SHP77 (cell line): ENCODE results near the gene SLC66A3.
A peak's percentile ranks its signal among the peaks of the same experiment; 100 is the strongest.
"Not testable (repeated sequence)": the region's sequence is repeated elsewhere in the genome, so short reads cannot be mapped to it uniquely, and the experiment has no call there.

Source experiments
- DNase-seq, 2 experiments: peaks; one replicate each; lab custom pipeline; 2025; lab: John Stamatoyannopoulos, UW

The SLC66A3 gene

DNA sequence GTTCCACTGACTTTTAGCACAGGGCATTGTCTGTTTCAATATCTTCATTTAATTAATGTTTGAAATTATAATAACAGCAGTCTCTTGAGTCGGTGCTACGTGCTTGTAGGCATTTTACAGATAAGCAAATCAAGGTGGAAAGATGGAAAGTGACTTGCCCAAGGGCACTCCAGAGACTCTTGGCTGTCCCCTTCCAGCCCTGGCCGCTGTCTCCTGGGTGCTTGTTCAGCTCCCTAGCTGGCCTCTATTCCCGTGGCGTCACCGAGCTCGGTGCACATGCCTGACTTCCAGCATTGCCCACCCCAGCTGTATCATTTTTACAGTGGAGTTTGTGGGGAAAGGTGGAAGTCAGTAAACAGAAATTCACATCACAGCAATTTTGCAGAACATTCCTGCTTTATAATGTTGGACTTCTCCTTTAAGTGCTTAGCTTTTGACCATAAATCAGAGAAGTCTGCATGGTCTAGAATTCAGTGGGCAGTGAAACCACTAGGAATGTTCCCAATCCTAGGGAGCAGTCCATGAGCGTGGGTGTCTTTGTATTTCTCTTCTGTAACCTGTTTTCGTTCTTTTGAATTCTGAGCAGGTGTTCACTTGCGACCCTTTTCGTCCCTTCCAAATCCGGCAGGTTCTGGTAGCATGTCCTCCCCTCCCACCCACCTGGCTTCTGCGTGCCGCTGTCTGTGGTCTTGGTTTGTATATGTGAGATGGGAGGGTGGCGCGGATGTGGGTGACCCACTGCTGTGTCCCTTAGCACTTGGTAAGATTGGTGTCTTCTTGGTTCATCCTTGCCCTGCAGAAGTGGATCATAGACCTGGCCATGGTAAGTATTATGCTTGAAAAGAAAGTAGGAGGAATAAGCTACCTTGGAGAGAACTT lies 8.4 kb downstream of the SLC66A3 start:
- no peak for DNase-seq

GRCh38 chr2:11165046-11165445 lies 9.8 kb downstream of the SLC66A3 start:
- not testable (repeated sequence) for DNase-seq

- no peak for DNase-seq
These were observed 11.2 kb downstream of the SLC66A3 start for GRCh38 chr2:11166476-11166875.

- DNase-seq = no peak
These were observed 13.2 kb downstream of the SLC66A3 start for GRCh38 chr2:11168488-11168887.

DNA sequence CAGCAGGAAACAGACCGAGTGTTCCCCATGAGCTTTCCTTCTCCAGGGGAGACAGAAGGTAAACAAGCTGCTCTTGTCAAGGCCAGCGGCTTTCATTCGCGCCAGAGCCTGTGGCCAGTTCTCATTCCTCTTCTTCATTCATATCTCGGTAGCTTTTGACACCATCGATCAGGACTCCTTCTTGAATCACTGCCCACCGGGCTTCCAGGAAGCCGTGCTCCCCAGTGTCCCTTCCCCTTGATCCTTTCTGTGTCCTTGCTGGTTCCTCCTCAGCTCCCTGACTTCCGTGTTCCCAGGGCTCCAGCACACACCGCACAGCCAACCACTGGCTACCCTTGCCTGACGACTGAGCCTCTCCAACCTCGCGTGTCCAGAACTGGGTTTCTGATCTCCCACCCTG lies 14.1 kb downstream of the SLC66A3 start:
- DNase-seq = no peak

DNA sequence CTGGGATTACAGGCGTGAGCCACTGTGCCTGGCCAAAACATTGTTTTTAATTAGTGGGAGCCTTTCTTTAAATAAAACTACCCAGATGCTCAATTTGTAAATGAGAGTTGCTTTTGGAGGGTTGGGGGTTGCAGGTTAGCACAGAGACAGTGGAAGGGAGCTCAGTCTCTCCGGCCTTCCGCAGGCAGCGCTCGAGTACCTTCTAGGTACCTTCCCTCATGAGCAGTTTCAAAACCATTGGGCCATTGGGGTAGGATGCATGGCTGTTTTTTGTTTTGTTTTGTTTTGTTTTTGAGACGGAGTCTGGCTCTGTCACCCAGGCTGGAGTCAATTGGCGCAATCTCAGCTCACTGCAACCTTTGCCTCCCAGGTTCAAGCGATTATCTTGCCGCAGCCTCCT lies 19.0 kb downstream of the SLC66A3 start:
- no peak for DNase-seq

DNA sequence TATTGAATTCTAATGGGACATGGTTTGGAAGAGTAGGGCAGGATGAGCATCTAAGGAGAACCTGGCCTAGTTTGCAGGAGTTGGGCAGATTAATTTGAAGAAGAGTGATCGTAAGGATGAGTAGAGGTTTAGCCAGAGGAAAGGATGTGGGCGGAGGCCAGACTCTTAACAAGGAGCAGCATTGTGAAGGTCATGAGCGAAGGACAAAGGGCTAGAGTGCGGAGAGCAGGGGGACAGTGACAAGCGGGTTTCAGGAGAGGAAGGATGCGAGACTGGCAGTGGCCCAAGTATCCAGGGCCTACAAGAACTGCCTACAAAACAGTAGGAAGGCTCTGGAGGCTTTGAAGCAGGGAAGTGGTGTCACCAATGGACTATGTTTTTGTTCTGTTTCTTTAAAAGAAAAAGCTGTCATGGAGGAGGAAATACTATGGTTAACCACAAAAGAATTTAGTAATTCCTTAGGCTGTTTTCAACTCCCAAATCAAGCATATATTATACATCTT lies 20.1 kb downstream of the SLC66A3 start:
- no peak for DNase-seq

- peak in 1 of 2 experiments; percentile 2 for DNase-seq
These were observed 22.8 kb downstream of the SLC66A3 start for GRCh38 chr2:11177871-11178690.

DNA sequence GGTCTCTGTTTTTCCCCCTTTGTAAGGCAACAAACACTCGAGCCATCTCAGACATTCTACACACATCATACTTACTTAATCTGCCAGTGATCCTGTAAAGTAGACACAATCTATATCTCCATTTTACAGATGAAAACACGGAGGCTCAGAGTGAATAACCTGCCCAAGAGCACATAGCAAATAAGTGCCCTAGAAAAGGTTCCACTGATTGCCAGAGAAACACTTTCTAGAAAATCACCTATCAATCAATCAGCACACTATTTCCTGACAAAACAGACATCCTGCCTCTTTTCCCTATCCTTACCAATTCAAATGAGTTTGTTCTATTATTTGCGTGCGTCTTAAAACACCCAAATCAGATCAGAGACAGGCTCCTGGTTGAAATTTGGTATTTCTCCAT lies 23.9 kb downstream of the SLC66A3 start:
- no peak for DNase-seq

- no peak for DNase-seq
These were observed 24.6 kb downstream of the SLC66A3 start for GRCh38 chr2:11179899-11180298.

GRCh38 chr2:11180653-11181052 lies 25.4 kb downstream of the SLC66A3 start:
- DNase-seq = no peak

- DNase-seq = no peak
These were observed 27.7 kb downstream of the SLC66A3 start for GRCh38 chr2:11182951-11183350.

GRCh38 chr2:11186145-11186544 lies 30.9 kb downstream of the SLC66A3 start:
- DNase-seq = no peak

DNA sequence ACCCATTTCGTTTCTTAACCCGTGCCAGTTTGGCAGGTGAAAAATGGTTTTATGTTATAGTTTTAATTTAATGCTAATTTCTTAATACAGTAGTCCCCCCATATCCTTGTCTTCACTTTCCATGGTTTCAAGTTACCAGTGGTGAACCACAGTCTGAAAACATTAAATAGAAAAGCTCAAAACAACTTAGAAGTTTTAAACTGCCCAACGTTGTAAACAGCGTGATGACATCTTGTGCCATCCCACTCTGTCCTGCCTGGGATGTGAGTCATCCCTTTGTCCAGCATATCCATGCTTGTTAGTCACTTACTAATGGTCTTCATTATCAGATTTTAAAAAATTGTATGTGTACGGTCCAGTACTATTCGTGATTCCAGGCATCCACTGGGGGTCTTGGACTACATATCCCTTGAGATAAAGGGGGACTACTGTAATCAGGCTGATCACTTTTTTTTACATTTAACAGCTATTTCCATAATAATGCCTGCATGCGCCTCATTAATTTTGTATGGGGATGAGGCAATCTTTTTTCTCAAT lies 31.9 kb downstream of the SLC66A3 start:
- DNase-seq = no peak

GRCh38 chr2:11187731-11188130 lies 32.5 kb downstream of the SLC66A3 start:
- DNase-seq = no peak

DNA sequence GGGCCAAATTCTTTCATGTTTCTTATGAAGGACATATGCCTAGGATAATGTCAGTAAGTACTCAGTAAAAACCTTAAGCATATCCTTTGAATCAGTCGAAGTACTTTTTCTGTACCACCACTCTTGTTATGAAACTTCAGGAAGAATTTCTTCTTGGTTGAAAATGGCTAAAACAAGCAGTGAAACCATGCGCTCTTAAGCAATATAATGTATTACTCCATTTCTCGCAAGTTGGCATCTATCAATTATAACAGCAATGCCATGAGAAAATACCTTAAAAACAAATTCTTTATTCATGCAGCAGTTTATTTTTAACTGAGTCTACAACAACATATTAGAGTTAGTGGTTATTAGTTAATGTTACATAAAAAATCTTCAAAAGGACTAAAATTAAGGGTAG lies 41.0 kb downstream of the SLC66A3 start:
- no peak for DNase-seq

DNA sequence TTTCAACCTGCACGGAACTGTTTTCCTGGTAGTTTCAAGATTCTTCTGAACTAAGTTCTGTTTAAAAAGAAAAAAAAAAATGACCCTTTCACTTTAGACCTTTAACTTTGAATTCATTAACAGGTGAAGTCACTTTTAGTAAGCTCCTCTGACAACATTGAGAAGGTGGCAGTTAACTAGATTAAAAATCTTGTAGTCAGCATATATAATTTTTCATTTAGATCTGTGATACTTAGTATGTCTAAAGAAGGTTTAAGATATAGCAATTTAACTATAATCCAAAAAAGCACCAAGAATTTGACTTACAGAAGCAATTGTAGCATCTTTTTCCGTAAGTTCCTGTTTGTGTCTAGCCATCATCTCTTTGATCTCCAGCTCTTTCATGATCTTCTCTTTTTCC lies 45.4 kb downstream of the SLC66A3 start:
- no peak for DNase-seq

- no peak for DNase-seq
These were observed 46.7 kb downstream of the SLC66A3 start for GRCh38 chr2:11201969-11202368.

DNA sequence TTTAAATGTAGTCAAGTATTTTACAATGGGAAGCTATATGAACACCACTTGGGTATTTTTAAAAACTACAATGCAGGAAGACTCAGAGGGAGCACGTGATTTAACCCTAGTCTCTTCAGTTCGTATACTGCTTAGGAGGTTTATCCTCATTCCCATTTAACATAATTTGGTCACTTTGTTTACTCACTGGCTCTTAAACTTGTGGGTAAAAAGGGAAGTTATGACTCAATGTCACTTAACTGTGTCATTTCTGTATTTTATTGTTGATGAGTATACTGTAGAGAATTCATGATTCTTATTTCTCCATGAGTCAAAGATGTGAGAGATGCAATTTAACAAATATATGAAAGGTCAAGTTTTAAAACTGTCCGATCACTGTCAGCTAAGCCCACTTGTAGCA lies 48.2 kb downstream of the SLC66A3 start:
- DNase-seq = no peak

GRCh38 chr2:11208083-11208482 lies 52.8 kb downstream of the SLC66A3 start:
- no peak for DNase-seq

DNA sequence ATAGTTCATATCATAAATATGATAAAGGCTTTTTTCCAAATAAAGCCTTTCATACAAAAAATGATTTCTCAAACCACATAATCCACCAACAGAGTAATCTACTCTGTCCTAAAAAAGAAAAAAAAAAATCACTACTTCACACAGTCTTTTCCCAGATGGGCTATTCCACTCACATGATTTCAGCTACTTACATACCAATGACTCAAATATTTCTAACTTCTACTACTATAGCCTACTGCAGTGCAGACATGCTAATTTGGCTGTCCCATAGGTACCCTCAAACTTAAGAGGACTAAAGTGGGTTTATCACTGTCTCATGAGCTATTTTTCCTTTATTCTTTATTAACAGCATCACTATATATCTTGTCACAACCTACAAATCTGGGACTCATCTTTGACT lies 57.4 kb downstream of the SLC66A3 start:
- no peak for DNase-seq

- DNase-seq = no peak
These were observed 57.9 kb downstream of the SLC66A3 start for GRCh38 chr2:11213090-11213638.
